Activated CD4-positive, alpha-beta T cell treated with anti-CD3 and anti-CD28 coated beads for 4 hours (primary cell): Measurements from ENCODE around the gene GH1.
"Not testable (repeated sequence)": the region's sequence is repeated elsewhere in the genome, so short reads cannot be mapped to it uniquely, and the experiment has no call there.

Experiments used
- DNase-seq, 2 donors: peaks; one replicate each; pipeline ENCODE4 v3.0.0-alpha.2; 2020

GH1 gene

DNA sequence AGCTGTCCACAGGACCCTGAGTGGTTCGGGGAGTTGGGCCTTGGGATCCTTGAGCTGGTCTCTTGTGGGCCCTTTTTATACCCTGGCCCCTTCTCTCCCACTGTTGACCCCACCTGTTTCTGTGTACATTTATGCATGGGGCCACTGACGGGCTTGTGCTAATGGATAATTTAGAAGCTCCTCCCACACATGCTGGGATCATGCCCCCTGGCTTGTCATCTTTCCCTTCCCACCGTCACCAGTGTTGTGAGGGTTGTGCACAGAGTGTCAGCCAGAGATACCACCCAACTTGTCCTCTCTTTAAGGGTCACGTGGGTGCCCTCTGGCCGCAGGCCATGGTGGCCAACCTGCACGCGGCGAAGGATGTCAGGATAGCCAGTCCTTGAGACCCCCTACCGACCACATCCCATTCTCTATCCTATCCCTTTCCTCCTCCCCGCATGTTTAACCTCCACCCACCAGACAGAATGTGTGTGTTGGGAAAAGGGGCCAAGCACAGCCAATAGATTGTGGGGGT is at the start of gene GH1:
Gene GH1 (minus strand): TSS at position 51 of the 517 bp plus-strand sequence. CDS start 63 bp downstream, outside the sequence.
- DNase-seq, result not testable (repeated sequence)

DNA sequence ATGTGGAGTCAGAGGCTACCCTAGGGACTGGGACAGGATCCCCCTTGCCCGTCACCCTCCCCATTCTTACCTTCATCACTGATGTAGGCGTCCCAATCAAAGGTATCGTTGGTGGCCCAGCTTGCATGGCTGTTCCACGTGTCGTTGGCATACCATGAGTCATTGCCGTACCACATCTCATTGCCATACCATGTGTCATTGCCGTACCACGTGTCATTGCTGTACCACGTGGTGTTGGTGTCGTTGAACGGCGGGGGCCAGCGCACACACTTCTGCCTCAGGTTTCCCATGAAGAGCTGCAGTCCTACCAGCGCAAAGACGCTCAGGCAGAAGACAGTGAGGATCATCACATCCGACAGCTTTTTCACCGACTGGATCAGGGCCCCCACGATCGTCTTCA is 49.3 kb upstream of the GH1 start:
- no peak for DNase-seq

DNA sequence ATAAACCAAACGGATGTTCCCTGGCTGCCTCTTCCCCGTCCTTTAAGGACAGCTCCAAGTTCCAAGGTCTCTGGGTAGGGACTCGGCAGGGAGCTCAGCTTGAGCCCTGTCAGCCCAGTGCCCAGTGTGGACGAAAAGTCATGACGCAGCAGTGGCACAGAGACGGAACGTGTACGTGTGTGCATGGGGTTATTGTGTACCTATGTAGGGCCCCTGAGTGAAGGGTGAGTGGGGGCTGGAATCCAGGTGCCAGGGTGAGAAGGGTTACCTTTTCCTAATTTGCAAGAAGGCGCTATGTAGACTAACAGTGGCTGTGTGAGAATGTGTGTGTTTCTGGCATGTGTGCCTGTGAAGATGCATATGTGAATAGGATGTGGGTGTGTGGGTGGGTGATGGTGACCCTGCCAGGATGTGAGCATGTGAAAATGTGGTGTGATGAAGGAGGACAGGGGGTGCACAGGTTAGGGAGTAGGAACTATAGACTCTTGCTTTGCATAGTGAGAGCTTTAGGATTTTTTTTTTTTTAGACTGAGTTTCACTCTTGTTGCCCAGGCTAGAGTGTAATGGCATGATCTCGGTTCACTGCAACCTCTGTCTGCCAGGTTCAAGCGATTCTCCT is 48.1 kb upstream of the GH1 start:
- DNase-seq, result no peak

DNA sequence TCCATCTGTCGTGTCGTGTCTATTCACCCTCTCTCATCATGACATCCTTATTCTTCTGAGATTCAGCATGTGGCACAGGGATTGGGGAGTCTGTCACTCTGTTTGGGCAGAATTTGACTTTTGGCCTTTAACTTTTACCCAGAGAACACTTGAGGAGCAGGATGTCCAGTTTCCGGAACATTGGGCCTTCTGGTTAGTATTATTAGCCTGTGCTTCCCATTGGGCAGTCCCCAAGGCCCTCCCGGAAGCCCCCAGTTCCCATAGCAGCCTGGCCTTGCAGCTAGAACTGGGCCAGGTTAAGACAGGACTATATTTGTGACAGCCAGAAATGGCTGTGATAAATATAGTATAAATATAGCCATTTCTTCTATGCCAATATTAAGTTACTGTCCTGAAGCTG is 44.5 kb upstream of the GH1 start:
- no peak for DNase-seq

DNA sequence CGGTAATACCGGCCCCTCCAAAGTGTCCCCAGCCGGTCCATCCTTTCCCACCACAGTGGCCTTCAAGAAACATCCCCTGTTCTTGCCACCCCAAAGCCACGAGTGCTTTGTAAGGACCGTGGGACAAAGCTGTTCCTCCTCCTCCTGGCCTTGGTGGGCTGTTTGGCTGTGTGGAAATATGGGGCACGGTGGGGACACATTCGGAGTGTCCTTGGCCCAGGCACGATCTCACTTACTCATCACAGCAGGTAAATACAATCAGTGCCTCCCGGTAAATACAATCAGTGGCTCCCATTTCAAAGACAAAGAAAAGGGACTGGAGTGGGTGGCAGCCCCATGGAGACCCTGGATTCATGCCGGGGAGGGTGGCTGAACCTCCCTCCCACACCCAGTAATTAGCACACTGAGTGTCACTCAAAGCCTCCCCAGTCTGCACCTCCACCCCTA is 43.7 kb upstream of the GH1 start:
- no peak for DNase-seq

DNA sequence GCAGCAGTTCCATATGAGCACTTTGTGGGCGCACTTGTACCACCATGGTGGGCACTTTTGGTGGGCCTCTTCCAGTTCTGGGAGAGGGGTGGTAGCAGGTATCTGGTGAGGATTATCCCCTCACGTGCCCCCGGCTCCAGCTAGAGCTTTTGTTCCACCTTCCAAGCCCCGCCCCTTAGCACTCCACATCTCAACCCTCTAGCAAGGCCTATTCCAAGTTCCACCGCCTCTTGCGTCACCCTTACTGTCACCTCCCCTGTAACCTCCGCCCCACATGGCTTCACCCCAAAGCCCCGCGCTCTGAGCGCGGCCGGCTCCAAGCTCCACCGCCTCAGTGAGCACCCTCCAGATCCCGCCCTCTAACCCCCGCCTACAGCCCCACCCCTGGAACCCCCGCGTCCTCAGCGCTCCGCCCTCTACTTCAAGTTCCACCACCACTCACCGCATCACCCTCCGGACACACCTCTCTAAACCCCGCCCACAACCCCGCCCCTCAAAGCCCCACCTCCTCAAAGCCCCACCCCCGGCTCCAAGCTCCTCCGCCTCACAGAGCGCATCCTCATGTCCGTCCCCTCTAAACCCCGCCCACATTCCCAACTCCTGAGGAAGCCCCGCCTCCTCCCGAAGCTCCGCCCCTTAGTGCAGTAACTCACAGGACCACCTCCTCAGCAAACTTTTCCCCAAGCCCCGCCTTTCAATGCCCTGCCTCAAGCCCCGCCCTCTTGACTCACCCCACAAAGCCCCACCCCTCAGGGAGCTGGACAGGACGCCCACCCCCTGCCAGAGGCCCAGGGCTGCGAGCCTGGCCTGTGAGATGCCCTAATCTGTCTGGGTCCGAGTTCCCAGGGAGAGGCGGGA is 42.9 kb upstream of the GH1 start:
- peak; percentile 17 to 25 for DNase-seq

DNA sequence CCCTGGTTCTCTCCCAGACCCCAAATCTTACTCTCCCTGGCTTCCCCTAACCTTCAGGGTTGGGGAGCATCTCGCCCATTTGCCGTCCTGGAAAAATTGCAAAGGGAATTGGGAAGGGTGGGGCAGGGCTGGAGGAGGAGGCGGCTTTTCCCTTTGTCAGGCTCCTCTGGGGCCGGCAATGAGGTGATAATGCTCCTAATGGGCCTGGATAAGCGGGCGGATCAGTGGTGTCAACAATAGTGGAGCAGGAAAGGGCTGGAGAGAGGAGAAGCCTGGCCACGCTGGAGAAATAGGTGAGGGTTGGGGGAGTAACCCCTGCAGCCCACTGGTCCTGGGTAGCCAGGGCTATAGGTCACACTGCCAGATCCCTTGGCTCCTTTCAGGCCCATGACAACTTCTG is 41.8 kb upstream of the GH1 start:
- no peak for DNase-seq

DNA sequence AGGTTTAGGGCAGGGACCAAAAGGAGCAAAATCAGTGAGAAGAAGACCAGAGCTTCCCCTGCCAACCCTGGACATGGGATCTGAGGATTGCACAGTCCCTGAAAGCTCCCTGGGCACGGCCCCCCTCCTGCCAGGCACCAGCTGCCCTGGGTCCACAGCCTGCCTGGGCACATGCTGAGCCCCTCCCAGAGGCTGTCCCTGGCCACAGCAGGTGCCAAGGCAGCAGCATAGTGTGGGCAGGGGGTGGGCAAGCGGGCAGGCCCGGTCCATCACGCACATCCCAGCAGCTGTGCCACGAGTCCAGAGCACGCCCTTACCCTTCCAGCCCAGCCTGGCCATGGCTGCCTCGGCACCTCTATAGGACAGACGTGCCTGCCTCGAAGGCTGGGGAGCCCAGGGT is 41.4 kb upstream of the GH1 start:
- DNase-seq, result no peak

- DNase-seq, result no peak
Measured at GRCh38 chr17:63956296-63956920, 37.8 kb upstream of the GH1 start.

DNA sequence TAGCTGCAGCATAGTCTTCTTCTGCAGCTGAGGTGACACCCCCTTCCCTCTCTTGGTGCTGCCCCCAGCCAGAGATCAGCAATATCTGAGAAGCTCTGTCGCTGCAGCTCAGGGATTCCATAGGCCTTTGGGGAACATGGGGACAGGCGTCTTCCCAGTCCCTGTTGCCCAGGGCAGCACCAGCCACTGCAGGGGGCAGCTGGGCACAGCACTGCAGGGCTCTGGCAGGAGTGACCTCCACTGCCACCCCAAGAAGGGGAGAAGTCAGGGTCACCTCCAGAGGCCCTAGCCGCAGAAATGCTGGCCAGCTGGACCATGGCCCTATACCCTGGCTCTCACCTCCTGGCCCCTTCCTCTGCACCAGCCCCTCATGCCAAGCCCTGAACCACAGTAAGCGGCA is 37.2 kb upstream of the GH1 start:
- DNase-seq, result no peak

GRCh38 chr17:63955232-63955631 is 36.6 kb upstream of the GH1 start:
- DNase-seq, result no peak

- DNase-seq, result peak in 1 of 2 donors; percentile 21
Measured at GRCh38 chr17:63954402-63955063, 35.9 kb upstream of the GH1 start.

- peak in 1 of 2 donors; percentile 26 for DNase-seq
Measured at GRCh38 chr17:63950940-63951907, 32.6 kb upstream of the GH1 start.

DNA sequence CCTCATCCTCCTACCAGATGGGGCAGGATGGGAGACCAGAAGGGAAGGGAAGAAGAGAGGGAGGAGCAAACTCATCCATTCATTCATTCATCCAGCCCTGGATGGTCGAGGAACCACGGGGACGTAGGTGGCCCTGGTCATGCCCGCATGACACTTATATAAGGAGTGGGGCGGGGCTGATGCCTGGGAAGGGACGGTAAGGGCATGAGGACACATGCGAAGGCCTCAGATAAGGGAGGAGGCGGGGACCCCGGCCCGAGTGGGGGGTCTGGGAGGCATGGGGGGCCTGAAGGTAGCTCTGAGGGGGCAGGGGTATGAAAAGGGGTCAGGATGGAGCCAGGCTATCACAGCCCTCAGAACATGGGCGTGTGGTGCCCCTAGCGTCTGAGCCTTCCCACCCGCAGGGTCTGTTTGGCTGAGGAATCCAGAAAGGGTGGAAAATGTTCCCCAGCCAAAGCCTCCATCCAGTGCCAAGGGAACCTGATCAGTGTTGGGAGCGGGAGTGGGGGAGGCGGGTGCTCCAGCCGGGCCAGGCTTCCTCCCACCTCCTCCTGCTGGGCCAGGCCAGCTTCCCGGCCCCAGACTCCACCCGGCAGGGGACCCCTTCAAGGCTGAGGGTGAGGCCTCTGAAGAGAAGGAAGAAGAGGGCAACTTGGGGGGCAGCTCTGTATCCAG is 31.1 kb upstream of the GH1 start:
- DNase-seq, result no peak

- no peak for DNase-seq
Measured at GRCh38 chr17:63948521-63948920, 29.9 kb upstream of the GH1 start.

DNA sequence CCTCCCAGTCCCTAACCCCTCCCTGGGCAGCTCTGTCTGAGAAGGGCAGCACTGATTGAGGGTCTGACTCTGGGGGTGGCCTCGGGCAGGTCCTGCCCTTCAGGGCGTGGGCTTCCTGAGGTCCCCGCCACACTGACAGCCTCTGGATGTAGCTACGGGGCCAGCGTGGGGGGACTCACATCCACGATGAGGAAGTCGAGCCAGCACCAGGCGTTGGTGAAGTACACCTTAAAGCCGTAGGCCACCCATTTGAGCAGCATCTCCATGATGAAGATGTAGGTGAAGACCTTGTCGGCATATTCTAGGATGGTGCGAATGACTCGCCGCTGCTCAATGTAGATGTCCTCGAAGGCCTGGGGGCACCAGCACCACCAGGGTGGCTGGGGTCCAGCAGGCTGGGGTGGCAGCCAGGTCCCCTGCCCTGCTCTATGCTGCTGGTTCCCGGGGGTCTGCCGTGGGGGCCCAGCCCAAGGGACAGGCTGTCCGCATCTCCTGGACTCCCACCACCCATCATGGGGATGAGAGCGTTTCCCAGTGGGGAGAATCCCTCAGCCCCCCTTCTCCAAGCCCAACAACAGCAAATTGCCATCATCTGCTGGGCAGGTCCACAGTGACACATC is 29.2 kb upstream of the GH1 start:
- no peak for DNase-seq

DNA sequence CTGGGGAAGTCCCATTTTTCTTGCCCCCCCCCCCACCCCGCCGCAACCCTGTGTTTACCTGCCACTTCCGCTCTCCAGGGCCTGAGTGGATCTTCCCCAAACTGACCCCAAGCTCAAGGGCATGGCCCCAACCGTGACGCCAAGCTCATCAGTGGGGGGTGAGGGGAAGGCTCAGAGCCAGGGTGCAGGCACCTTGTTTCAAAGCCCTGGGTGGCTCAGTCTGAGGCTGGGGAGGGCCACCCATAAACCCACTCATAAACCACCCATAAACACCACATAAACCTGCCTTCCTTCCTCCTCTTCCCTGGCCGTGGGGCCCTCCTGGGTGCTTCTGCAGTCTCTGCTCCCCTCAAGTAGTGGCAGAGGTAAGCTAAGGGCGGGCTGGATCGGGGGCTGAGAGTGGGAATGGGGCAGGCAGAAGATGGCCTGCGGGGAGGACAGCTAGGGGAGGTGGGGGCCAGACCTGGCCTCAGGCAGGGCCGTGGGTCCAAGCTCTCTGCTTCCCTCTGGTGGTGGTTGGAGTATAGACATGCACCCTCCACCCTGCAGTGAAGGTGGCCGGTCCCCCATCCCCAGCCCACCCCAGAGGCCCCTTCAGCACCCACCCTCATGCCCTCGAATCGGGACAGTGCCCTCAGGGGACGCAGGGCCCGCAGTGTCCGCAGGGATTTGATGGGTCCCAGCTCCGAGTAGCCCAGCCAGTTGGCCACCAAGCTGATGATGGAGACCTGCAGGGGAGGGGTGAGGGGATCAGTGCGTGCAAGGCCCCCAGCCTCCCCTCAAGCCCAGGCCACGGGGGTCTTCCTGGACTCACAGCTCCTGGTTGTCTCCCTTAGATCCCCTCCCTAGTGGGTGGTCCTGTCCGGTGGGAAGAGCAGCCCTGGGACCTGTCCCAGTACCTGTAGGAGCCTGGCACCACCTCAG is 28.1 kb upstream of the GH1 start:
- DNase-seq, result peak; percentile 54 to 63

GRCh38 chr17:63945784-63946439 is 27.3 kb upstream of the GH1 start:
- DNase-seq, result no peak
